Choroid plexus epithelial cell (primary cell): ENCODE results near the gene NKX1-2.

Experiments
- DNase-seq: peaks from one replicate; pipeline ENCODE4 v3.0.0-alpha.2; 2010; ENCODE audit warnings: low read depth
- H3K4me3 ChIP-seq: 2 replicates; pipeline ENCODE4 v1.5.1; 2011; ENCODE audit warnings: low read depth, mild to moderate bottlenecking, control low read depth, low read length, moderate library complexity
- TF ChIP-seq, protein P1 (sequence below): conservative IDR thresholded peaks from 2 replicates; pipeline ENCODE4 v1.5.1; 2011; ENCODE audit warnings: low read depth, mild to moderate bottlenecking, control low read depth, inconsistent platforms, low read length, moderate library complexity

The NKX1-2 gene

DNA sequence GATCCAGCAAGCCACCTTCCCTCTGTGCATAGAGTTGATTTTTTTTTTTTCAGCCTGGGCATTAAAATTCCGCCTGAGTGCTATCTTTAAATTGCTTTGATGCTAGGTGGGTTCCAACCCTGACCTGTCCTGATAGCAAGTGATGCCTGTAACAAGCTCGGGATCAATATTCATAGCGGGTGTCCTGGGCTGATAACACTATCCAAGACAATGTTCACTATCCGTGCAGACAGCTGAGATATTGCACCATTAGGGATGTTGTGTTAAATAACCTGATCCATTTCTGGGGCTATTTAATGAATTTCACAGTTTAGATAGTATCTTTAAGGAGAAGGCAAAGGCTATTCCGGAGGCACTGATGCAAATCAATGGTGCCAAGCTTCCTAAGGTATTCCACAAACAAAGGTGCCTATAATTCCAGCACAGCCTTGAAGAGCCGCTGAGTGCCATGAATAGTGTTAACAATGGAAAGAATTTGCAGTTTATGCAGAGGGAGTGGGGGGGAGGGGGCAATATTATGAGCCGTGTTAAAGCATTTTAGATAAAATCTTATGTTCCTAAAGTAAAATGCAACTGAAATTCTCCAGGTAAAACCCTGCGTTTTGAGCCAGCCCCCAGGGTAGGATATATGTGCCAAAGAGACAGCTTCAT is 4.2 kb upstream of the NKX1-2 start:
- TF ChIP-seq, protein P1, sequence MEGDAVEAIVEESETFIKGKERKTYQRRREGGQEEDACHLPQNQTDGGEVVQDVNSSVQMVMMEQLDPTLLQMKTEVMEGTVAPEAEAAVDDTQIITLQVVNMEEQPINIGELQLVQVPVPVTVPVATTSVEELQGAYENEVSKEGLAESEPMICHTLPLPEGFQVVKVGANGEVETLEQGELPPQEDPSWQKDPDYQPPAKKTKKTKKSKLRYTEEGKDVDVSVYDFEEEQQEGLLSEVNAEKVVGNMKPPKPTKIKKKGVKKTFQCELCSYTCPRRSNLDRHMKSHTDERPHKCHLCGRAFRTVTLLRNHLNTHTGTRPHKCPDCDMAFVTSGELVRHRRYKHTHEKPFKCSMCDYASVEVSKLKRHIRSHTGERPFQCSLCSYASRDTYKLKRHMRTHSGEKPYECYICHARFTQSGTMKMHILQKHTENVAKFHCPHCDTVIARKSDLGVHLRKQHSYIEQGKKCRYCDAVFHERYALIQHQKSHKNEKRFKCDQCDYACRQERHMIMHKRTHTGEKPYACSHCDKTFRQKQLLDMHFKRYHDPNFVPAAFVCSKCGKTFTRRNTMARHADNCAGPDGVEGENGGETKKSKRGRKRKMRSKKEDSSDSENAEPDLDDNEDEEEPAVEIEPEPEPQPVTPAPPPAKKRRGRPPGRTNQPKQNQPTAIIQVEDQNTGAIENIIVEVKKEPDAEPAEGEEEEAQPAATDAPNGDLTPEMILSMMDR = no peak
- H3K4me3 ChIP-seq = no peak overlapping the region
- DNase-seq = no peak

DNA sequence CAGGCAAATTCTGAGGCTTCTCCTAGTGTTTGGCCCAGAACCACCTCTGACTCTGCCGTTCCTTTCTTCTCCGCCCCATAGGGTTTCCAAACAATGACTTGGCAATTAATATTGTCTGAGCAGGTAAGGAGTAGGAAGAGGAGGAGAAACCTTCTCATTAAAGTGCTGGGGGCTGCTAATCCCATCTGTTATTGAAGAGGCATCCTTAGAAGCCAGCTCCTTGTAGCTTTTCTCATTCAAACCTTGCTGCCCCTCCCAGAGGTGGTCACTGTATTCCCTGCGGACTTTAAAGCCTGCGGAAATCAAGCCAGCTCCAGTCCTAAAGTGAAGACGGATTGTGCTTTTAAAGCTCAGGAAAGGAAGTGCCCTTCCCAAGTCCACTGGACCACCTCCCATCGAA is 1.4 kb upstream of the NKX1-2 start:
- TF ChIP-seq, protein P1 = no peak
- no peak overlapping the region for H3K4me3 ChIP-seq
- no peak for DNase-seq

DNA sequence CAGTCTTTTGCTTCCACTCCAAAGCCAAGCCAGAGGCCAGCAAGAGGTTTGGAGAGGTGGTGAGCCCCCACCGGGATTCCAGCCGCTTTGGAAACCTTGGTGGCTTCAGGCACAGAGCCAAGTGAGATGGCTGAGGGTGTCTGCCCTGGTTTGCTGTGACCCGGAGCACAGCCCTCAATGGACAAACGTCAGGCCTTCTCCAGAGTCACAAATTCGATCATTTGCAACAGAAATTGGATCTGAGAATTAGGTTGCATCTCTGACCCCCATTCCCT is 885 bp upstream of the NKX1-2 start:
- TF ChIP-seq, protein P1 = no peak
- no peak overlapping the region for H3K4me3 ChIP-seq
- no peak for DNase-seq

DNA sequence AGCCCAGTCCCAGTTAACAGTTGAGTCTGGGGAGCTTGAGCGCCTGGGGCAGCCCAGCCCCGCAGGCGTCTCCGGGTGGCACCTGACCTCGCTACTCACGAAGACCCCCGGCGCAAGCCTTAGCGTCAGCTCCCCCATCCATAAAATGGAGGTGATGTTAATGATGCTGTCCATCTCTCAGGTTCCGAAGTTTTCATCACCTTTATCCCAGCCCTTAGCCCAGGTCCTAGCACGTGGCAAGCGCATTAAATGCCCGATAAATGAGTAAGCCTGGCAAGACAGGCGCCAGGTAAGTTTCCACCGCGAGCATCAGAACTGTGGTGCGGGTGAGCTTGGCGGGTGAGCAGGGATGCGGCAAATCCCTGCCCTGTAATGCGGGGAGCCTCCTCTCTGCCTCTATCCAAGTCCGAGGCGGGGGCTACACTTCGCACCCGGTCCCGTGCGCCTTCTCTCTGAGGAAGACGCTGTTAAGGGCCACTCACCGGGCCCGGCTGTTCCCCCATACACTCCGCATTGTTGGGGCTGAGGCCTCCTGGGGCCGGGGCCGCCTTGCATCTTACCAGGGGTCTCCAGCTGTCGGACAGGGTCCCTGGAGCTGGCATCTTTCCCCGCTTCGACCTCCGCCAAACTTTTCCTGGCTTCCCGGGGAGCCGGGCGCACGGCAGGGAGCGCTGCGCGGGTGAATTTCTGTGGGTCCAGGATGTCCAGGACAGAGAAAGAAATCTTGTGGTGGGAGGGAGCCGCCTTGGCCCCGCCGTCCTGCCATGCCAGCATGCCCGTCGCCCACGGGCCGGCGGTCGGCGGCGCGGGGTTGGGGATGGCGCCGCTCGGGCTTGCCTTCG is 444 bp downstream of the NKX1-2 start:
- H3K4me3 ChIP-seq = no peak overlapping the region
- TF ChIP-seq, protein P1 = no peak
- DNase-seq = no peak

DNA sequence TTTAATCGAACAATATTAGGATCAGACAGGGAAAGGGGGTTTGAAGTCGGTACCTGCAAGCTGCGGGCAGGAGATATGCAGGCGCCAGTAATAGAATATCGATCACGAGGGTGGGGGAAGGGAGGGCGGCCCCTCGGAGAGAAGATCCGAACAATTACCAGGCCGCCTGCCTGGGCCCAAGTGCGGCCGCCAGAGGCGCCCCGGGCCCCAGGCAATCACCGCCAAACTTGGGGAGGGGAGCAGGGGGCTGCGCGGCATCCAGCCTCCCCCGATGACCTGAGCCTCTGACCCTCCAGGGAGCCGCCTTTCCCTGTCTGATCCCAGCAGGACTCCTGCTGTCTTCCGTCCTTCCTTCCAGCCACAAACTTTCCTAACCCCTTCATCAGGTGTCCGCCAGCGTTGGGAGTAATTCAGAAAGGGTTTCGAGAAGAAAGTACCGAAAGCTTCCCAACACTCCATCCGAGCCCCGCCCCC is 1.1 kb downstream of the NKX1-2 start:
- H3K4me3 ChIP-seq = no peak overlapping the region
- no peak for DNase-seq
- TF ChIP-seq, protein P1 = no peak

DNA sequence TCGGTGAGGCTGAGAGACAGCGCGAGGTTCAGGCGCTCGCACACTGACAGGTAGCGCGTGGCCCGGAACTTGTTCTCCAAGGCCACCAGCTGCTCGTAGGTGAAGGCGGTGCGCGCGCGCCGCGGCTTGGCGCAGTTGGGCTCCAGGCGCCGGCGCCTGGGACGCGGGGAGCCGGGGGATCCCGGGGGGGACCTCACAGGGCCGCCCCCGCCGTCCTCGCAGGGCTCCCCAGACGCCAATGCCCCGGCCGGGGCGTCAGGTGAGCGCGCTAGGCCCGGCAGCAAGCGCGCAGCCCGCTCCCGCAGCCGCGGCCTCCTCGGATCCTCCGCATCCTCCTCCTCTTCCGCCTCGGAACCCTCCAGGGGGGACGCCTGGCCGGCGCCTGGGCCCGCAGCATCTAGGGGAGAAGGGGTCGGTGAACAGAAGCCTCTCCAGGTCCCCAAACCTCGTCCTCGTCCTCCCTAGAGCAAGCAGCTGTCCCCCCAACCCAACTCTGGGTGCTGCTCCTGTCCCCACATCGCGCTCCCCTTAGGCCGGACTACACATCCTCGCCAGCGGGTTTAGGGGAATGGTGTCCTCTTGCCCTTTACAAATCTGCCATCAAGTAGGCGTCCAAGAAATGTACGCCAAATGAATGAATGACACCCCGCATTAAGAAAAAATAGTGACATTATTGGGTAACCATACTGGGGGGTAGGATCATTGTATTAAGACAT is 1.9 kb downstream of the NKX1-2 start:
- TF ChIP-seq, protein P1 = no peak
- H3K4me3 ChIP-seq = no peak overlapping the region
- DNase-seq = no peak
